HG03558 (cell line): ENCODE data around the gene HERPUD2.
"Not testable (repeated sequence)": the region's sequence is repeated elsewhere in the genome, so short reads cannot be mapped to it uniquely, and the experiment has no call there.

ENCODE experiments used
- ATAC-seq: cut with Tn5 transposase; IDR thresholded peaks from one replicate; pipeline ENCODE4 v1.9.1; 2021; ENCODE audit warnings: moderate number of reproducible peaks; ENCODE audit not compliant: unreplicated experiment; ENCODE audit errors: extremely low read depth

The HERPUD2 gene

GRCh38 chr7:35681231-35682029 lies 13.5 kb downstream of the HERPUD2 start:
- ATAC-seq = peak; percentile 48

GRCh38 chr7:35680403-35681013 lies 14.4 kb downstream of the HERPUD2 start:
- no peak for ATAC-seq

GRCh38 chr7:35677582-35678356 lies 17.2 kb downstream of the HERPUD2 start:
- no peak for ATAC-seq

- ATAC-seq = no peak
Measured at GRCh38 chr7:35676211-35676610, 18.7 kb downstream of the HERPUD2 start.

- no peak for ATAC-seq
Measured at GRCh38 chr7:35670856-35671569, 23.9 kb downstream of the HERPUD2 start.

GRCh38 chr7:35660411-35660810 lies 34.5 kb downstream of the HERPUD2 start:
- ATAC-seq = not testable (repeated sequence)

GRCh38 chr7:35658606-35659201 lies 36.2 kb downstream of the HERPUD2 start:
- ATAC-seq = no peak

GRCh38 chr7:35657125-35657524 lies 37.8 kb downstream of the HERPUD2 start:
- no peak for ATAC-seq

GRCh38 chr7:35654558-35654957 lies 40.4 kb downstream of the HERPUD2 start:
- not testable (repeated sequence) for ATAC-seq

- ATAC-seq = no peak
Measured at GRCh38 chr7:35652124-35652523, 42.8 kb downstream of the HERPUD2 start.

GRCh38 chr7:35650751-35651150 lies 44.2 kb downstream of the HERPUD2 start:
- no peak for ATAC-seq

- no peak for ATAC-seq
Measured at GRCh38 chr7:35649711-35650110, 45.2 kb downstream of the HERPUD2 start.

GRCh38 chr7:35648367-35648766 lies 46.6 kb downstream of the HERPUD2 start:
- ATAC-seq = no peak

- no peak for ATAC-seq
Measured at GRCh38 chr7:35647171-35647574, 47.8 kb downstream of the HERPUD2 start.

- ATAC-seq = no peak
Measured at GRCh38 chr7:35646289-35647023, 48.5 kb downstream of the HERPUD2 start.

- no peak for ATAC-seq
Measured at GRCh38 chr7:35645691-35646090, 49.2 kb downstream of the HERPUD2 start.

GRCh38 chr7:35630024-35630972 lies 64.6 kb downstream of the HERPUD2 start:
- no peak for ATAC-seq
